ENCODE results near the gene C3AR1.

The C3AR1 gene

GRCh38 chr12:8058506-8058905, 7.7 kb downstream of the C3AR1 start:
- no peak for TF ChIP-seq CTCF (IDR thresholded peaks at IDR 0.05; ENCODE audit: borderline replicate concordance, control extremely low read depth, extremely low read depth, insufficient read depth, missing control alignments)
- no peak for DNase-seq (ENCODE audit: low spot score)
- in situ Hi-C loops (cut with MboI; ENCODE audit: low sequenced_read_pairs, unreplicated experiment), result no loop called here

- no peak for TF ChIP-seq CTCF (IDR thresholded peaks at IDR 0.05; ENCODE audit: borderline replicate concordance, control extremely low read depth, extremely low read depth, insufficient read depth, missing control alignments)
- DNase-seq (ENCODE audit: low spot score), result no peak
- in situ Hi-C loops (cut with MboI; ENCODE audit: low sequenced_read_pairs, unreplicated experiment), result no loop called here
Measured at GRCh38 chr12:8057839-8058238, 8.3 kb downstream of the C3AR1 start.

- no peak for TF ChIP-seq CTCF (IDR thresholded peaks at IDR 0.05; ENCODE audit: borderline replicate concordance, control extremely low read depth, extremely low read depth, insufficient read depth, missing control alignments)
- in situ Hi-C loops (cut with MboI; ENCODE audit: low sequenced_read_pairs, unreplicated experiment), result no loop called here
- no peak for DNase-seq (ENCODE audit: low spot score)
Measured at GRCh38 chr12:8057306-8057705, 8.9 kb downstream of the C3AR1 start.

GRCh38 chr12:8054816-8055215, 11.3 kb downstream of the C3AR1 start:
- TF ChIP-seq CTCF (IDR thresholded peaks at IDR 0.05; ENCODE audit: borderline replicate concordance, control extremely low read depth, extremely low read depth, insufficient read depth, missing control alignments), result no peak
- in situ Hi-C loops (cut with MboI; ENCODE audit: low sequenced_read_pairs, unreplicated experiment), result no loop called here
- DNase-seq (ENCODE audit: low spot score), result no peak

- in situ Hi-C loops (cut with MboI; ENCODE audit: low sequenced_read_pairs, unreplicated experiment), result no loop called here
- no peak for TF ChIP-seq CTCF (IDR thresholded peaks at IDR 0.05; ENCODE audit: borderline replicate concordance, control extremely low read depth, extremely low read depth, insufficient read depth, missing control alignments)
- no peak for DNase-seq (ENCODE audit: low spot score)
Measured at GRCh38 chr12:8052679-8053078, 13.5 kb downstream of the C3AR1 start.

- in situ Hi-C loops (cut with MboI; ENCODE audit: low sequenced_read_pairs, unreplicated experiment), result no loop called here
- no peak for TF ChIP-seq CTCF (IDR thresholded peaks at IDR 0.05; ENCODE audit: borderline replicate concordance, control extremely low read depth, extremely low read depth, insufficient read depth, missing control alignments)
- DNase-seq (ENCODE audit: low spot score), result no peak
Measured at GRCh38 chr12:8050600-8051250, 15.4 kb downstream of the C3AR1 start.
